Measurements from ENCODE around the gene CSNK1G1.
A peak's percentile ranks its signal among the peaks of the same experiment; 100 is the strongest.

CSNK1G1 gene

DNA sequence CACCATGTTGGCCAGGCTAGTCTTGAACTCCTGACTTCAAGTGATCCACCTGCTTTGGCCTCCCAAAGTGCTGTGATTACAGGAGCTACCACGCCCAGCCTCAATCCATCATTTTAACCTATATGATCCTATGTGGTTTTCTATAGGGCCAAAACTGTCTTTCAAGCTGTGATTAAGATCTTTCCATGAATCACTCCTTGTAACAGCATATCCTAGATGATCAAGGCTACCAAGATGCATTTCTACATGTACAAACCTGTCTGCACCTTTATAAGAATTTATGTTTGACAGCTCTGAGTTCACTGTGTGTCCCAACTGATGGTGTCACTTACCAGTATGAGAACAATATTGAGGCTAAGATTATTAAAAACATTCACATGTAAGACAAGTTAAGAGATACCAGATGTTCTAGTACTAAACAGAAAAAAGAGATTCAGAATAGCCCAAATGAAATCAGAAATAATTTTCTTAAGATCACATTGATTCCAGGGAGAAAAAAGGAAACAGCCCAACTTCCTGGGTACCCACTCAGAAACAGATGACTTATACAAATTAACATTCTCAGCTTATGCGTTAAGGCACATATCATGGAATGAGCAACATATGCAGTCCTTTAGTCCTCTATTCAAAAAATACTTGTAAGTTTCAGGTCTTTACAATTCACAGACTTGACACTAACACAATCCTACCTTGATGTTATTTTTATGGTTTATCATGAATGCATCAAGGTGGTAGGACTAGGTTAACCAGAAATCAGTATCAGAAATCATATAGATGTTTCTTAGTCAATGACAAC, 168.4 kb downstream of the CSNK1G1 start:
- Histone ChIP-seq H2AFZ (ENCODE audit: low read depth, low read length) (no peak overlapping the region), H3K79me2 (ENCODE audit: low read length) (no peaks in the 10 kb centered on the region), H3K27ac (ENCODE audit: low read length) (no peak overlapping the region), H3K4me2 (ENCODE audit: low read length) (no peak overlapping the region), H3K9ac (ENCODE audit: low read length) (no peak overlapping the region), H4K20me1 (ENCODE audit: insufficient read depth, low read length) (no peaks in the 10 kb centered on the region), H3K27me3 (ENCODE audit: low read depth, low read length) (no peaks in the 10 kb centered on the region), H3K9me3 (ENCODE audit: insufficient read depth, low read length) (no peaks in the 10 kb centered on the region), H3K4me1 (ENCODE audit: low read length) (no peaks in the 10 kb centered on the region), H3K4me3 (ENCODE audit: low read length) (no peak overlapping the region), H3K36me3 (replicated peaks; ENCODE audit: low read depth, low read length) (peaks cover 3% of the 10 kb centered on the region)
- TF ChIP-seq EZH2phosphoT487 (IDR thresholded peaks at IDR 0.05; ENCODE audit: low read depth) = no peak
- TF ChIP-seq, protein P1, sequence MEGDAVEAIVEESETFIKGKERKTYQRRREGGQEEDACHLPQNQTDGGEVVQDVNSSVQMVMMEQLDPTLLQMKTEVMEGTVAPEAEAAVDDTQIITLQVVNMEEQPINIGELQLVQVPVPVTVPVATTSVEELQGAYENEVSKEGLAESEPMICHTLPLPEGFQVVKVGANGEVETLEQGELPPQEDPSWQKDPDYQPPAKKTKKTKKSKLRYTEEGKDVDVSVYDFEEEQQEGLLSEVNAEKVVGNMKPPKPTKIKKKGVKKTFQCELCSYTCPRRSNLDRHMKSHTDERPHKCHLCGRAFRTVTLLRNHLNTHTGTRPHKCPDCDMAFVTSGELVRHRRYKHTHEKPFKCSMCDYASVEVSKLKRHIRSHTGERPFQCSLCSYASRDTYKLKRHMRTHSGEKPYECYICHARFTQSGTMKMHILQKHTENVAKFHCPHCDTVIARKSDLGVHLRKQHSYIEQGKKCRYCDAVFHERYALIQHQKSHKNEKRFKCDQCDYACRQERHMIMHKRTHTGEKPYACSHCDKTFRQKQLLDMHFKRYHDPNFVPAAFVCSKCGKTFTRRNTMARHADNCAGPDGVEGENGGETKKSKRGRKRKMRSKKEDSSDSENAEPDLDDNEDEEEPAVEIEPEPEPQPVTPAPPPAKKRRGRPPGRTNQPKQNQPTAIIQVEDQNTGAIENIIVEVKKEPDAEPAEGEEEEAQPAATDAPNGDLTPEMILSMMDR (IDR thresholded peaks at IDR 0.05; ENCODE audit: low read depth, low read length) = no peak

DNA sequence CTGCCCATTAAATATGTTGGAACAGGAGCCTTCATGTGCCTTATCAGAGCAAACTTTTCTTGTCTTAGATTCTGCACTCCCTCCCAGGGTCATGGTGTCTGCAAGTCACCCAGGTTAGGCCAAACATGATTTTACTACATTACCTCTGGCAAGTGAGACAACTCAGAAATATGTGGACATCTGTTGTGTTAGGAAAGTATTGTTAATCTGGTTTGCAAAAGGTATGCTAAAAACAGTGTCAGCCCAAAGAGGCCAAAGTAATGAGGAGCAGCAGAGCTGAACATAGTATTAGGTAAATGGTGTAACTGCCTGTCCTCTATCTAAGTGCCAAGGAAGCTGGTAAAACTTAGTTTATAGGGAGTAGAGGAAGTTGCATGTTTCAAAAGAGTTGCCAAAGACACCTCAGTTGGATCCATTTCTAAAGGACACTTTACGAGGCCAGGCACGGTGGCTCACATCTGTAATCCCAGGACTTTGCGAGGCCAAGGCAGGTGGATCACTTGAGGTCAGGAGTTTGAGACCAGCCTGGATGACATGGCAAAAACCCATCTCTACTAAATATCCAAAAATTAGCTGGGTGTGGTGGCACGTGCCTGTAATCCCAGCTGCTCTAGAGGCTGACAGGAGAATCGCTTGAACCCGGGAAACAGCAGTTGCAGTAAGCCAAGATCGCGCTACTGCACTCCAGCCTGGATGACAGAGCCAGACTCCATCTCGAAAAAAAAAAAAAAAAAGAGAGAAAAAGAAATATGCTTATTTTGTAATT, 170.6 kb downstream of the CSNK1G1 start:
- Histone ChIP-seq H4K20me1 (ENCODE audit: insufficient read depth, low read length) (no peaks in the 10 kb centered on the region), H3K27ac (ENCODE audit: low read length) (no peak overlapping the region), H3K4me3 (ENCODE audit: low read length) (no peak overlapping the region), H3K4me1 (ENCODE audit: low read length) (peaks cover 4% of the 10 kb centered on the region; the same call in 1 of the 2 replicates), H3K9ac (ENCODE audit: low read length) (no peak overlapping the region), H3K4me2 (ENCODE audit: low read length) (no peak overlapping the region), H3K27me3 (ENCODE audit: low read depth, low read length) (no peaks in the 10 kb centered on the region), H2AFZ (ENCODE audit: low read depth, low read length) (no peak overlapping the region), H3K9me3 (ENCODE audit: insufficient read depth, low read length) (no peaks in the 10 kb centered on the region), H3K79me2 (ENCODE audit: low read length) (no peaks in the 10 kb centered on the region), H3K36me3 (replicated peaks; ENCODE audit: low read depth, low read length) (peaks cover 3% of the 10 kb centered on the region)
- no peak for TF ChIP-seq EZH2phosphoT487 (IDR thresholded peaks at IDR 0.05; ENCODE audit: low read depth)
- TF ChIP-seq, protein P1 (IDR thresholded peaks at IDR 0.05; ENCODE audit: low read depth, low read length) = no peak

DNA sequence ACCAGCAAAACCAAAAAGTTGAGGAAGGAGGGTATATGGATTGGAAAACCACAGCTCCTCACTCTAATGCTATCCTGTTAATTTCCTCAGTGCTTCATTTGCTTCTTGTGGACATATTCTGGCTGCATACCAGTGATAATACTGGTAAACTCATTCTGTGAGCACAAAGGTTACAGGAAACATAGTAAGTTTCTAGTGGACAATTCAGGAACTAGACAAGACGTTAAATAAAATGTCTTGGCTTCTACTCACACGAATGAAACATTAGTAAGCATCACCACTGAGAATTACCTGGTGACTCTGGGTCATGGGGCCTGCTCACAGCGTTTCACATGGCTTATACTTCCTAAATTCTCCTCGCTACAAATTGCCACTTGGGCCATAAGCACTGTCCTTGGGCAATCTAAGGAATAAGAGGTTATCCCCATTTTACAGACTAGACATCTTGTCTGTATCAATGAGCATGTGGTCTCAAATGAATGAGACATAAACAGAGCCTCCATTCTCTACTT, 173.1 kb downstream of the CSNK1G1 start:
- Histone ChIP-seq H3K36me3 (replicated peaks; ENCODE audit: low read depth, low read length) (no peaks in the 10 kb centered on the region), H3K27ac (ENCODE audit: low read length) (no peak overlapping the region)
- TF ChIP-seq EZH2phosphoT487 (IDR thresholded peaks at IDR 0.05; ENCODE audit: low read depth) = no peak

DNA sequence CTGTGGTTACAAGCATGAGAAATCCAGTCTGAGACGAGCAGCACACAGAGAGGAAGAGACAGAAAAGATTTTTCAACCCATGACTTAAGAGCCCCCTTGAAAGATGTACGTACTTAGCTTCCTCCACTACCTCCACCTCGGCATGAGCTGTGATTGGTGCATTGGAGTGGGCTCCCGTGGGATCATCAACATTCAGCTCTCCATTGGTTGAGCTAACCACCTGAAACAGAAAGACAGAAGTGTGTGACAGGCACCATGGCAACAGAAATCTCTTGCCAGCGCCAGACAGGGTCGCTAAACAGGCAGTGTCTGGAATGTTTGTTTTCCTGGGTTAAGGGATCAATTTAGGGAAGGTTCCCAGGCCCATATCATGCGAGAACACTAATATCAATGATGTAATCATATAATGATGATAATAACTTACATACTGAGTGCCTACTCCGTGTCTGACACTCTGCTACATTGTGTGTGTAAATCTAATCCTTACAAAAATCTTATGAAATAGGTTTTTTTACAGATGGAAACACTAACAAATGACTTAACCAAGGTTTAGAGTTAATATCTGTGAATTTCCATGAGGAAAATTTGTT, 175.6 kb downstream of the CSNK1G1 start:
- no peaks in the 10 kb centered on the region for H3K9me3 ChIP-seq (ENCODE audit: insufficient read depth, low read length)
- no peak overlapping the region for H2AFZ ChIP-seq (ENCODE audit: low read depth, low read length)
- H3K4me3 ChIP-seq (ENCODE audit: low read length) = peak overlapping the region; percentile 21; the same call in 1 of the 2 replicates
- TF ChIP-seq, protein P1 (IDR thresholded peaks at IDR 0.05; ENCODE audit: low read depth, low read length) = no peak
- TF ChIP-seq EZH2phosphoT487 (IDR thresholded peaks at IDR 0.05; ENCODE audit: low read depth) = no peak
- no peaks in the 10 kb centered on the region for H3K36me3 ChIP-seq (replicated peaks; ENCODE audit: low read depth, low read length)
- no peak overlapping the region for H3K27ac ChIP-seq (ENCODE audit: low read length)
- H4K20me1 ChIP-seq (ENCODE audit: insufficient read depth, low read length) = no peaks in the 10 kb centered on the region
- no peak overlapping the region for H3K9ac ChIP-seq (ENCODE audit: low read length)
- no peaks in the 10 kb centered on the region for H3K27me3 ChIP-seq (ENCODE audit: low read depth, low read length)
- H3K4me1 ChIP-seq (ENCODE audit: low read length) = peaks cover 9% of the 10 kb centered on the region; the same call in 1 of the 2 replicates
- H3K79me2 ChIP-seq (ENCODE audit: low read length) = no peaks in the 10 kb centered on the region
- peak overlapping the region; percentile 20 for H3K4me2 ChIP-seq (ENCODE audit: low read length)

More for the DNA sequence above, 173.1 kb downstream of the CSNK1G1 start:
- no peak overlapping the region for H2AFZ ChIP-seq (ENCODE audit: low read depth, low read length)
- peaks cover 9% of the 10 kb centered on the region; the same call in 1 of the 2 replicates for H3K4me1 ChIP-seq (ENCODE audit: low read length)
- no peaks in the 10 kb centered on the region for H3K27me3 ChIP-seq (ENCODE audit: low read depth, low read length)
- no peak overlapping the region for H3K4me3 ChIP-seq (ENCODE audit: low read length)
- no peaks in the 10 kb centered on the region for H4K20me1 ChIP-seq (ENCODE audit: insufficient read depth, low read length)
- H3K79me2 ChIP-seq (ENCODE audit: low read length) = no peaks in the 10 kb centered on the region
- H3K9ac ChIP-seq (ENCODE audit: low read length) = no peak overlapping the region
- H3K9me3 ChIP-seq (ENCODE audit: insufficient read depth, low read length) = no peaks in the 10 kb centered on the region
- no peak overlapping the region for H3K4me2 ChIP-seq (ENCODE audit: low read length)

Data from OCI-LY3 (cell line).